Type B pancreatic cell (in vitro differentiated cells): Measurements from ENCODE around the gene PRKD3. TPM values are rescaled to one million over a fixed set of nuclear protein-coding genes. Genes with fewer than 3 reads are reported as not detected.
"Not testable (repeated sequence)": the region's sequence is repeated elsewhere in the genome, so short reads cannot be mapped to it uniquely, and the experiment has no call there.

ENCODE experiments used
- DNase-seq: peaks from one replicate; pipeline ENCODE4 v3.0.0; 2021; ENCODE audit warnings: mixed read lengths; ENCODE audit not compliant: unreplicated experiment; ENCODE audit errors: extremely low spot score
- H3K27ac Mint-ChIP-seq: 2 replicates; pipeline ENCODE4 v1.8.0; 2021; ENCODE audit warnings: mild to moderate bottlenecking, mixed read lengths
- H3K27me3 Mint-ChIP-seq: 2 replicates; pipeline ENCODE4 v1.8.0; 2021; ENCODE audit warnings: mixed read lengths
- H3K36me3 Mint-ChIP-seq: 2 replicates; pipeline ENCODE4 v1.8.0; 2021; ENCODE audit warnings: mixed read lengths
- H3K4me1 Mint-ChIP-seq: one replicate; pipeline ENCODE4 v1.8.0; 2021; ENCODE audit warnings: mixed read lengths; ENCODE audit not compliant: unreplicated experiment
- H3K4me3 Mint-ChIP-seq: 2 replicates; pipeline ENCODE4 v1.8.0; 2021; ENCODE audit warnings: mild to moderate bottlenecking, mixed read lengths
- H3K9me3 Mint-ChIP-seq: 2 replicates; pipeline ENCODE4 v1.8.0; 2021; ENCODE audit warnings: mixed read lengths
- CTCF ChIP-seq: fragments of 200-600 bp; sonication (generic); conservative IDR thresholded peaks from 2 replicates; pipeline ENCODE4 v1.5.0; 2021; ENCODE audit warnings: antibody characterized with exemption, mild to moderate bottlenecking
- total RNA-seq: library from RNA; stranded (reverse); gene quantifications from 2 replicates; pipeline ENCODE4 v1.2.1, GENCODE V29; 2021; ENCODE audit warnings: low replicate concordance

Gene PRKD3
- total RNA-seq, 1 donor from 2014 or later, result 39.5 TPM

- no peak for DNase-seq
- no peak for TF ChIP-seq CTCF
- no peaks in the 10 kb centered on the region for H3K27me3 Mint-ChIP-seq
- no peak overlapping the region for H3K4me3 Mint-ChIP-seq
- no peak overlapping the region for H3K27ac Mint-ChIP-seq
- no peaks in the 10 kb centered on the region for H3K9me3 Mint-ChIP-seq
- H3K36me3 Mint-ChIP-seq, result peaks cover 14% of the 10 kb centered on the region
- peaks cover 10% of the 10 kb centered on the region for H3K4me1 Mint-ChIP-seq
Observed at GRCh38 chr2:37300146-37300545, 24.5 kb downstream of the PRKD3 start.

- no peaks in the 10 kb centered on the region for H3K9me3 Mint-ChIP-seq
- H3K4me1 Mint-ChIP-seq, result peaks cover 10% of the 10 kb centered on the region
- DNase-seq, result no peak
- H3K36me3 Mint-ChIP-seq, result peaks cover 10% of the 10 kb centered on the region
- TF ChIP-seq CTCF, result no peak
- no peak overlapping the region for H3K27ac Mint-ChIP-seq
- no peak overlapping the region for H3K4me3 Mint-ChIP-seq
- no peaks in the 10 kb centered on the region for H3K27me3 Mint-ChIP-seq
Observed at GRCh38 chr2:37297632-37298031, 27.0 kb downstream of the PRKD3 start.

- no peak for DNase-seq
- Mint-ChIP-seq H3K9me3 (no peaks in the 10 kb centered on the region), H3K27ac (no peak overlapping the region), H3K4me3 (no peak overlapping the region), H3K4me1 (no peaks in the 10 kb centered on the region), H3K36me3 (peaks cover 17% of the 10 kb centered on the region), H3K27me3 (no peaks in the 10 kb centered on the region)
- no peak for TF ChIP-seq CTCF
Observed at GRCh38 chr2:37295469-37296073, 29.1 kb downstream of the PRKD3 start.

GRCh38 chr2:37294858-37295257 lies 29.8 kb downstream of the PRKD3 start:
- DNase-seq, H3K4me1 Mint-ChIP-seq, H3K9me3 Mint-ChIP-seq, H3K27ac Mint-ChIP-seq, H3K27me3 Mint-ChIP-seq, H3K4me3 Mint-ChIP-seq: not testable (repeated sequence)
- peaks cover 15% of the 10 kb centered on the region for H3K36me3 Mint-ChIP-seq

- DNase-seq, result no peak
Observed at GRCh38 chr2:37291680-37292079, 33.0 kb downstream of the PRKD3 start.

GRCh38 chr2:37287966-37288365 lies 36.7 kb downstream of the PRKD3 start:
- no peak for TF ChIP-seq CTCF
- Mint-ChIP-seq H3K9me3 (no peaks in the 10 kb centered on the region), H3K4me3 (no peak overlapping the region), H3K36me3 (peaks cover 26% of the 10 kb centered on the region), H3K4me1 (no peaks in the 10 kb centered on the region), H3K27ac (no peak overlapping the region), H3K27me3 (no peaks in the 10 kb centered on the region)
- no peak for DNase-seq

More at GRCh38 chr2:37291680-37292079, 33.0 kb downstream of the PRKD3 start:
- no peak for TF ChIP-seq CTCF
- Mint-ChIP-seq H3K4me3 (no peak overlapping the region), H3K36me3 (peaks cover 25% of the 10 kb centered on the region), H3K27ac (no peak overlapping the region), H3K27me3 (no peaks in the 10 kb centered on the region), H3K9me3 (no peaks in the 10 kb centered on the region), H3K4me1 (no peaks in the 10 kb centered on the region)
